CD14-positive monocyte (primary cell): ENCODE data around the gene FAM135A. TPM values are rescaled to one million over a fixed set of nuclear protein-coding genes. Genes with fewer than 3 reads are reported as not detected.

ENCODE experiments used
- DNase-seq, 3 donors: peaks; one replicate each; pipeline ENCODE4 v3.0.0-alpha.2; 2011 to 2022
- H2AFZ ChIP-seq: 2 replicates; pipeline ENCODE4 v1.6.0; 2012; ENCODE audit warnings: mild to moderate bottlenecking, low read depth, low read length, inconsistent platforms; ENCODE audit not compliant: insufficient read depth, poor library complexity, severe bottlenecking
- H3K27ac ChIP-seq, 2 donors: 1 replicate in 1 of 2; 2 replicates in 1 of 2; pipeline ENCODE4 v1.5.1; 2012 to 2013; ENCODE audit warnings: low read length in 2 of 2, control low read depth in 1 of 2, inconsistent platforms in 1 of 2, low read depth in 1 of 2, mild to moderate bottlenecking in 1 of 2
- H3K27me3 ChIP-seq, 2 donors: one replicate each; pipeline versions ENCODE4 v1.6.0 to v1.6.1; 2011 to 2013; ENCODE audit warnings: low read length in 2 of 2; ENCODE audit not compliant: control insufficient read depth in 2 of 2, insufficient read depth in 2 of 2
- H3K36me3 ChIP-seq, 2 donors: replicated peaks in 1 of 2; 1 replicate in 1 of 2; 2 replicates in 1 of 2; pipeline versions ENCODE4 v1.5.1 to v1.6.1; 2012 to 2013; ENCODE audit warnings: low read length in 2 of 2, control low read depth in 1 of 2, inconsistent platforms in 1 of 2, mild to moderate bottlenecking in 1 of 2; ENCODE audit not compliant: insufficient read depth in 2 of 2, control insufficient read depth in 1 of 2
- H3K4me1 ChIP-seq, 2 donors: 1 replicate in 1 of 2; 2 replicates in 1 of 2; pipeline versions ENCODE4 v1.5.1 to v1.6.1; 2012 to 2013; ENCODE audit warnings: low read length in 2 of 2, control low read depth in 1 of 2, inconsistent platforms in 1 of 2, mild to moderate bottlenecking in 1 of 2, moderate library complexity in 1 of 2; ENCODE audit not compliant: insufficient read depth in 2 of 2, control insufficient read depth in 1 of 2
- H3K4me2 ChIP-seq: replicated peaks from 2 replicates; pipeline ENCODE3; 2012; ENCODE audit warnings: low read length, moderate library complexity, mild to moderate bottlenecking; ENCODE audit not compliant: poor library complexity, severe bottlenecking; ENCODE audit errors: extremely low read depth
- H3K4me3 ChIP-seq, 3 experiments: fragments of 200-600 bp in 1 of 3; sonication (generic) in 1 of 3; replicated peaks in 1 of 3; 1 replicate in 2 of 3; 2 replicates in 1 of 3; pipeline ENCODE4 v1.5.1; 2011 to 2013; ENCODE audit warnings: low read length in 3 of 3, mild to moderate bottlenecking in 3 of 3, control low read depth in 2 of 3, low read depth in 2 of 3, inconsistent platforms in 1 of 3, moderate library complexity in 1 of 3
- H3K79me2 ChIP-seq: 2 replicates; pipeline ENCODE4 v1.6.0; 2012; ENCODE audit warnings: mild to moderate bottlenecking, control low read depth, inconsistent platforms, low read length, moderate library complexity; ENCODE audit not compliant: insufficient read depth
- H3K9ac ChIP-seq: 2 replicates; pipeline ENCODE4 v1.6.0; 2017; ENCODE audit warnings: low read length, mild to moderate bottlenecking; ENCODE audit not compliant: insufficient read depth, poor library complexity, severe bottlenecking
- H3K9me3 ChIP-seq, 2 donors: replicated peaks in 1 of 2; 1 replicate in 1 of 2; 2 replicates in 1 of 2; pipeline versions ENCODE4 v1.5.1 to v1.6.1; 2012 to 2013; ENCODE audit warnings: low read length in 2 of 2, control low read depth in 1 of 2; ENCODE audit not compliant: control insufficient read depth in 1 of 2, insufficient read depth in 1 of 2
- H4K20me1 ChIP-seq: 2 replicates; pipeline ENCODE4 v1.6.0; 2012; ENCODE audit warnings: mild to moderate bottlenecking, low read length, control low read depth, moderate library complexity; ENCODE audit not compliant: insufficient read depth
- H3K27ac Mint-ChIP-seq, 7 donors: one replicate each; pipeline ENCODE4 v1.8.0; 2020; ENCODE audit warnings: mild to moderate bottlenecking in 7 of 7, mixed read lengths in 7 of 7, moderate library complexity in 6 of 7, inconsistent platforms in 2 of 7
- H3K27me3 Mint-ChIP-seq, 3 donors: one replicate each; pipeline ENCODE4 v1.8.0; 2021 to 2022; ENCODE audit warnings: low read depth in 3 of 3, mild to moderate bottlenecking in 3 of 3, mixed read lengths in 3 of 3, moderate library complexity in 3 of 3, inconsistent platforms in 1 of 3
- H3K36me3 Mint-ChIP-seq, 2 donors: one replicate each; pipeline ENCODE4 v1.8.0; 2020; ENCODE audit warnings: mixed read lengths in 2 of 2, inconsistent platforms in 1 of 2, mild to moderate bottlenecking in 1 of 2
- H3K4me1 Mint-ChIP-seq: one replicate; pipeline ENCODE4 v1.8.0; 2020; ENCODE audit warnings: mild to moderate bottlenecking, mixed read lengths
- H3K4me3 Mint-ChIP-seq, 2 donors: one replicate each; pipeline ENCODE4 v1.8.0; 2020; ENCODE audit warnings: mild to moderate bottlenecking in 2 of 2, mixed read lengths in 2 of 2, moderate library complexity in 1 of 2
- H3K9me3 Mint-ChIP-seq, 7 donors: one replicate each; pipeline ENCODE4 v1.8.0; 2020 to 2022; ENCODE audit warnings: mixed read lengths in 7 of 7, mild to moderate bottlenecking in 6 of 7, moderate library complexity in 6 of 7, inconsistent platforms in 2 of 7
- WGBS: methylation state at CpG from one replicate; pipeline ENCODE4 v1.1.5; 2013; ENCODE audit warnings: missing lambda C conversion rate; ENCODE audit not compliant: insufficient coverage; 5-methylcytosine and 5-hydroxymethylcytosine counted together
- intact Hi-C, 2 donors: fragments of 100-400 bp; cut with micrococcal nuclease; formaldehyde crosslinking; loops; one replicate each; pipeline versions ENCODE4 v1.15.0 to v1.15.1; 2023
- polyA plus RNA-seq, 3 donors: library from polyadenylated mRNA; depleted of rRNA in 1 of 3; unstranded in 2 of 3; stranded (reverse) in 1 of 3; fragments of 300-500 nt in 2 of 3; fragments of >200 nt in 1 of 3; fragmentation: Illumina TruSeq in 2 of 3; gene quantifications; 1 replicate in 2 of 3; 2 replicates in 1 of 3; pipeline ENCODE4 v1.2.3, GENCODE V29; 2012 to 2021
- TF ChIP-seq, protein P1 (sequence below): fragments of 200-600 bp; IDR thresholded peaks from one replicate; pipeline ENCODE4 v1.8.0; 2022; ENCODE audit warnings: antibody characterized with exemption, mild to moderate bottlenecking

The FAM135A gene
- polyA plus RNA-seq, 3 donors, result 4.1 to 10.3 (median 5.4) TPM

DNA sequence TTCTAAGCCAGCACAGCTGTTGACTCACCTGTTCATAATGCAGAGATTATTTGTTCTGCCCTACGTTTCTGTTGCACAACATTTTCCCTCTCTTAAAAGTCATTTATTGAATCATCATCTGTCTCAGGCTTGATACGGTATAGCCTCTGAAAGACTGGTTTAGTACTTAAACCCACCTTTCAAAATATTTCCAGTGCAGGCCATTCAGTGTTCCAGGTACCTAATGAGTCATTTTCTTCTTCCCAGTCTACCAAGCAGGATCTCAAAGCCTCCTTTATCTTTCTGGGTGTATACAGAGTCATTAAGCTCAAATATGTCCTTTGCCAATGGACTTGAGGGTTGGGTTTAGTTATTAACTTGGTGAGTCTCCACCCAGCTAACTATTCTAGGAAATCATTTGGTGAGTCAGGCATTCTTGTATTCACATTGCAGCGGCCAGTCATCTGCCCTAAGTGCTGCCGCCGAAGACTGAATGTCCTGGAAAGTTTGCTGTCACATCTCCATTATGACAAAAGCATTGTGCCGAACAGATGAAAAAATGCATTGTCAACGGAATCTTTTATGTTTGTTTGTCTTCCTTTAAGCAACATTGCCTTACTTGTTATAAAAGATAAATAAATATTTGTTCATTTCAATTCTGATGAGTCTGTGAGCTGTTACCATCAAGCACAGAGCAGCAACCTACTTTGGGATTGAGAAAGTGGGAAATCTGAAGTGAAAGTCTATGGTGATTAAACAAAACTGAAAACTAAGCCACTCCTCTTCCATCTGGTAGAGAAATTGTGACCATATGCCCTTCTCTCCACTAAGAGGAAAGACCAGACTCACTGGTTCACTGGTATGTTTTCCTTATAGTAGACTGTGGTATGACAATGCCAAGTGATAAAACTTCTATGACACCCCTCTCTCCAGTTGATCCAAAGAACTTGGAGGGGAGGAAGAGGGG lies 14.3 kb upstream of the FAM135A start:
- Mint-ChIP-seq H3K9me3 (peaks cover 0 to 2% (median 0%) of the 10 kb centered on the region in 7 donors), H3K4me3 (no peak overlapping the region), H3K27me3 (peaks cover 11 to 15% (median 11%) of the 10 kb centered on the region in 3 donors), H3K36me3 (no peaks in the 10 kb centered on the region), H3K4me1 (peaks cover 12% of the 10 kb centered on the region), H3K27ac (no peak overlapping the region)
- peaks cover 11 to 16% of the 10 kb centered on the region in 2 donors for H3K4me1 ChIP-seq
- H3K4me3 ChIP-seq, result no peak overlapping the region
- intact Hi-C loops, result no loop called here
- H3K27ac ChIP-seq, result no peak overlapping the region
- H2AFZ ChIP-seq, result no peak overlapping the region
- H3K9me3 ChIP-seq, result no peaks in the 10 kb centered on the region
- DNase-seq, result no peak
- no peaks in the 10 kb centered on the region for H3K36me3 ChIP-seq
- WGBS, result 91% methylated on average over 5 of the region's 7 CpGs
- H3K9ac ChIP-seq, result no peak overlapping the region
- no peaks in the 10 kb centered on the region for H3K79me2 ChIP-seq
- peaks cover 11 to 15% of the 10 kb centered on the region in 2 donors for H3K27me3 ChIP-seq
- H4K20me1 ChIP-seq, result no peaks in the 10 kb centered on the region
- TF ChIP-seq, protein P1, sequence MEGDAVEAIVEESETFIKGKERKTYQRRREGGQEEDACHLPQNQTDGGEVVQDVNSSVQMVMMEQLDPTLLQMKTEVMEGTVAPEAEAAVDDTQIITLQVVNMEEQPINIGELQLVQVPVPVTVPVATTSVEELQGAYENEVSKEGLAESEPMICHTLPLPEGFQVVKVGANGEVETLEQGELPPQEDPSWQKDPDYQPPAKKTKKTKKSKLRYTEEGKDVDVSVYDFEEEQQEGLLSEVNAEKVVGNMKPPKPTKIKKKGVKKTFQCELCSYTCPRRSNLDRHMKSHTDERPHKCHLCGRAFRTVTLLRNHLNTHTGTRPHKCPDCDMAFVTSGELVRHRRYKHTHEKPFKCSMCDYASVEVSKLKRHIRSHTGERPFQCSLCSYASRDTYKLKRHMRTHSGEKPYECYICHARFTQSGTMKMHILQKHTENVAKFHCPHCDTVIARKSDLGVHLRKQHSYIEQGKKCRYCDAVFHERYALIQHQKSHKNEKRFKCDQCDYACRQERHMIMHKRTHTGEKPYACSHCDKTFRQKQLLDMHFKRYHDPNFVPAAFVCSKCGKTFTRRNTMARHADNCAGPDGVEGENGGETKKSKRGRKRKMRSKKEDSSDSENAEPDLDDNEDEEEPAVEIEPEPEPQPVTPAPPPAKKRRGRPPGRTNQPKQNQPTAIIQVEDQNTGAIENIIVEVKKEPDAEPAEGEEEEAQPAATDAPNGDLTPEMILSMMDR, result no peak
- H3K4me2 ChIP-seq, result no peak overlapping the region

DNA sequence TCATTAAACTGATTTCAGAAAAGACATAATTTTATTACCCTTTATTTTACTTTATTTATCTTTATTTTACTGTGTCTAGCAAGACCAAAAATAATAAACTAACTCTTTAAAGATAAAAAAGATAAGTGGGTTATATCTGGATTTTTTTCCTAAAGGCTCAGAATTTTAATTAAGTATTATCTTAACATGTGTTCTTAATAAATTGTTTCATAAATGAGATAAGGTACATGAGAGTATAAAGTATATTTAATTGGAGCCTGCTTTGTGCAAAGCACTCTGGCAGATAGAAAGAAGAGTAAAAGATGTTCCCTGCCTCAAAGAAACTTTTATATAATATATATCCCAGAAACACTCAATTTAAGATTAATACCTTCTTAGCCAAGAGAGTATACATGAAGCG lies 8.7 kb upstream of the FAM135A start:
- Histone ChIP-seq H3K36me3 (no peaks in the 10 kb centered on the region), H3K27me3 (peaks cover 16 to 21% of the 10 kb centered on the region in 2 donors), H3K4me2 (no peak overlapping the region), H4K20me1 (no peaks in the 10 kb centered on the region), H3K79me2 (no peaks in the 10 kb centered on the region), H2AFZ (no peak overlapping the region), H3K4me3 (no peak overlapping the region), H3K9ac (no peak overlapping the region), H3K27ac (no peak overlapping the region), H3K4me1 (peaks cover 0 to 3% of the 10 kb centered on the region in 2 donors), H3K9me3 (no peaks in the 10 kb centered on the region)
- intact Hi-C loops, result no loop called here
- Mint-ChIP-seq H3K27ac (no peak overlapping the region), H3K4me1 (peaks cover 4% of the 10 kb centered on the region), H3K4me3 (no peak overlapping the region), H3K9me3 (peaks cover 0 to 2% (median 0%) of the 10 kb centered on the region in 7 donors), H3K27me3 (peaks cover 20 to 28% (median 27%) of the 10 kb centered on the region in 3 donors), H3K36me3 (no peaks in the 10 kb centered on the region)
- 100% methylated on average over 1 of the region's 1 CpG for WGBS
- no peak for DNase-seq
- TF ChIP-seq, protein P1, result no peak
